PC-3 (cell line): ENCODE measurements around the gene SLC15A1. TPM values are rescaled to one million over a fixed set of nuclear protein-coding genes. Genes with fewer than 3 reads are reported as not detected.

Experiments
- ATAC-seq: fragments of 200-7000 bp; cut with Tn5 transposase; 2 replicates; pipeline ENCODE4 v1.9.1; 2020; ENCODE audit warnings: mild to moderate bottlenecking, moderate library complexity
- BruUV-seq: library from RNA; stranded (reverse); fragments of 400-500 nt; replicated peaks from 2 replicates; lab custom pipeline; 2021; lab: Mats Ljungman, UMichigan
- CTCF ChIA-PET: fragments of 300-600 bp; sonication (Branson Sonifier 250); formaldehyde crosslinking; loops from one replicate; lab custom pipeline; 2022; ENCODE audit warnings: antibody characterized with exemption; lab: Charles Lee
- POLR2A ChIA-PET: fragments of 300-600 bp; sonication (Branson Sonifier 250); formaldehyde crosslinking; loops from one replicate; lab custom pipeline; 2022; ENCODE audit warnings: antibody characterized with exemption; ENCODE audit not compliant: unreplicated experiment; lab: Charles Lee
- DNase-seq: peaks from one replicate; pipeline ENCODE4 v3.0.0-alpha.2; 2015
- H2AFZ ChIP-seq: fragments of 300-600 bp; sonication (generic); 2 replicates; pipeline ENCODE4 v1.6.0; 2016; ENCODE audit warnings: antibody characterized with exemption, low read length
- H3F3A ChIP-seq: fragments of 300-600 bp; sonication (generic); one replicate; pipeline ENCODE4 v1.6.0; 2017; ENCODE audit warnings: antibody characterized with exemption, low read length, control low read depth, mild to moderate bottlenecking; ENCODE audit not compliant: unreplicated experiment
- H3K27ac ChIP-seq: fragments of 300-600 bp; sonication (generic); 2 replicates; pipeline ENCODE4 v1.5.1; 2016; ENCODE audit warnings: mild to moderate bottlenecking, low read length
- H3K27me3 ChIP-seq: fragments of 300-600 bp; sonication (generic); 2 replicates; pipeline ENCODE4 v1.6.1; 2016; ENCODE audit warnings: low read length, mixed read lengths
- H3K36me3 ChIP-seq: fragments of 300-600 bp; sonication (generic); 2 replicates; pipeline ENCODE4 v1.6.1; 2016; ENCODE audit warnings: low read depth, mixed run types, low read length, mixed read lengths
- H3K4me1 ChIP-seq: fragments of 300-600 bp; sonication (generic); 2 replicates; pipeline ENCODE4 v1.5.1; 2016; ENCODE audit warnings: low read length; ENCODE audit not compliant: insufficient read depth
- H3K4me2 ChIP-seq: fragments of 300-600 bp; sonication (generic); 2 replicates; pipeline ENCODE4 v1.6.0; 2016; ENCODE audit warnings: low read length
- H3K4me3 ChIP-seq: fragments of 300-600 bp; sonication (generic); 2 replicates; pipeline ENCODE4 v1.5.1; 2016; ENCODE audit warnings: mild to moderate bottlenecking, low read length, mixed read lengths
- H3K79me2 ChIP-seq: fragments of 300-600 bp; sonication (generic); 2 replicates; pipeline ENCODE4 v1.6.1; 2017; ENCODE audit warnings: low read length, mixed read lengths
- H3K9ac ChIP-seq: fragments of 300-600 bp; sonication (generic); 2 replicates; pipeline ENCODE4 v1.6.0; 2016; ENCODE audit warnings: mild to moderate bottlenecking, low read length
- H3K9me2 ChIP-seq: fragments of 300-600 bp; sonication (generic); replicated peaks from 2 replicates; pipeline ENCODE4 v1.6.1; 2016; ENCODE audit warnings: mixed run types, low read length, mixed read lengths
- H3K9me3 ChIP-seq: fragments of 300-600 bp; sonication (generic); 2 replicates; pipeline ENCODE4 v1.6.1; 2016; ENCODE audit warnings: low read length, mixed read lengths
- H4K20me1 ChIP-seq: fragments of 300-600 bp; sonication (generic); 2 replicates; pipeline ENCODE4 v1.6.1; 2016; ENCODE audit warnings: low read length, mixed read lengths
- EZH2 ChIP-seq: fragments of 300-600 bp; sonication (generic); IDR thresholded peaks from one replicate; pipeline ENCODE4 v1.6.1; 2017; ENCODE audit warnings: antibody characterized with exemption, mild to moderate bottlenecking, low read length; ENCODE audit not compliant: unreplicated experiment
- EZH2phosphoT487 ChIP-seq: fragments of 300-600 bp; sonication (generic); IDR thresholded peaks from 2 replicates; pipeline ENCODE4 v1.6.1; 2018; ENCODE audit warnings: mild to moderate bottlenecking, antibody characterized with exemption, low read length, borderline replicate concordance
- intact Hi-C: fragments of 100-400 bp; cut with micrococcal nuclease; formaldehyde crosslinking; loops from 2 replicates; pipeline ENCODE4 v1.9.0; 2023
- total RNA-seq: library from RNA; depleted of rRNA; stranded (reverse); fragments of >200 nt; gene quantifications from 2 replicates; pipeline ENCODE4 v1.2.3, GENCODE V29; 2014
- TF ChIP-seq, protein P1 (sequence below): fragments of 300-600 bp; sonication (generic); conservative IDR thresholded peaks from 2 replicates; pipeline ENCODE4 v1.5.1; 2017; ENCODE audit warnings: antibody characterized with exemption, low read depth, mild to moderate bottlenecking, low read length

The SLC15A1 gene
- total RNA-seq, 1 experiment from 2014 or later = 1.7 TPM

DNA sequence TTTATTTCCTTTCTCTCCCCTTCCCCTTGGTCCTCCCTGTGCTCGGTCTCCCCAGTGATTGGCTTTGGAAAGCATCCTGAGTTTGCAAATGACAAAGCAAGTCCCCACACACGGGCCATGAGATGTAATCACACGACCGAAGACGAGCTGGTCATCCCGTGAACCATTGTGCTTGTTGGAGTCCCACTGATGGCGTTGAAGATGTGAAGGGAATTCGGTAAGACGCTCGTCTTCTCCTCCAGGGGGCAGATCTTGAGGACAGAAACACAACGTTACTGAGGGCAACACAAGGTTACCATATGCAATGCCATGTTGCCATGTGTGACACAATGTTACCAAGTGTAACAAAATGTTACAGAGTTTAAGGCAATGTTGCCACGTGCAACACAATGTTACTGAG lies 42.0 kb upstream of the SLC15A1 start:
- ChIA-PET POLR2A (no interaction called here), CTCF (no interaction called here)
- TF ChIP-seq EZH2phosphoT487 (no peak), EZH2 (no peak)
- TF ChIP-seq, protein P1, sequence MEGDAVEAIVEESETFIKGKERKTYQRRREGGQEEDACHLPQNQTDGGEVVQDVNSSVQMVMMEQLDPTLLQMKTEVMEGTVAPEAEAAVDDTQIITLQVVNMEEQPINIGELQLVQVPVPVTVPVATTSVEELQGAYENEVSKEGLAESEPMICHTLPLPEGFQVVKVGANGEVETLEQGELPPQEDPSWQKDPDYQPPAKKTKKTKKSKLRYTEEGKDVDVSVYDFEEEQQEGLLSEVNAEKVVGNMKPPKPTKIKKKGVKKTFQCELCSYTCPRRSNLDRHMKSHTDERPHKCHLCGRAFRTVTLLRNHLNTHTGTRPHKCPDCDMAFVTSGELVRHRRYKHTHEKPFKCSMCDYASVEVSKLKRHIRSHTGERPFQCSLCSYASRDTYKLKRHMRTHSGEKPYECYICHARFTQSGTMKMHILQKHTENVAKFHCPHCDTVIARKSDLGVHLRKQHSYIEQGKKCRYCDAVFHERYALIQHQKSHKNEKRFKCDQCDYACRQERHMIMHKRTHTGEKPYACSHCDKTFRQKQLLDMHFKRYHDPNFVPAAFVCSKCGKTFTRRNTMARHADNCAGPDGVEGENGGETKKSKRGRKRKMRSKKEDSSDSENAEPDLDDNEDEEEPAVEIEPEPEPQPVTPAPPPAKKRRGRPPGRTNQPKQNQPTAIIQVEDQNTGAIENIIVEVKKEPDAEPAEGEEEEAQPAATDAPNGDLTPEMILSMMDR = no peak
- DNase-seq (no peak), ATAC-seq (no peak)
- Histone ChIP-seq H3K36me3 (no peaks in the 10 kb centered on the region; the same call in 1 of the 2 replicates), H2AFZ (no peak overlapping the region), H3K4me3 (no peak overlapping the region), H3K27me3 (no peaks in the 10 kb centered on the region), H4K20me1 (no peaks in the 10 kb centered on the region), H3K79me2 (no peaks in the 10 kb centered on the region), H3F3A (no peaks in the 10 kb centered on the region), H3K4me2 (no peak overlapping the region), H3K27ac (no peak overlapping the region), H3K4me1 (no peaks in the 10 kb centered on the region), H3K9me2 (no peaks in the 10 kb centered on the region), H3K9ac (no peak overlapping the region), H3K9me3 (no peaks in the 10 kb centered on the region)
- intact Hi-C loops = no loop called here
- BruUV-seq = no TSS peak

DNA sequence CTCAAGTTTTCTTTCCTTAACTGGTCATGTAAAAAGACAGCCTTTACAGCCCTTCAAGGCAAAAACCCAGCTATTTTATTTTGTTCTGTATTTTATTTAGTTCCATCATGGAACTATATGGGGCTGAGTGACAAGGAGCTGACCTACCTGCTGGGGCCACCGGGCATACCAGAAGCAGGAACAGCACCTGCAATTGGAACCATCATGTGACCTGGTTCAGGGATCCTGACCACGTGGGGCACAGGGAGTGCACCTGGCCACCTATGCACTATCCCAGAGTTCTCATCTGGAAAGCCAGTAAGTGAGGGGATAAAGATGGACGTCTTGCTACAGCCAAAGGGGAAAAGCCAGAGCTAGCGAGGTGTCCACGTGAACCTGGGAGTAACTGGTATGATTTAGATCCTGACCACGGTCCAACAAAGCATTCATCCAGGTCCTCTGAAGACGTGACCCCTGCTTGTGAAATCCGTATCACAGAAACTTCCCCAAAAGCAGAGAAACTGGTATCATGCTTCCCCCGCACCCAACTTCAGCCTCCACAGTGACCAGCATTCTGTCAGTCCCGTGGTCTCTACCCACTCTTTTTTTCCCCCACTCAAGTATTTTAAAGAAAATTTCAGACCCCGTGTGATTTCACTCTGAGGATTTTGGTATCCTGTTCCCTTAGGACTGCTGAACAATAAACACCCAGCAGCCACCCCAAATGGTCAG lies 40.5 kb upstream of the SLC15A1 start:
- no peaks in the 10 kb centered on the region for H3K4me1 ChIP-seq
- ATAC-seq = no peak

DNA sequence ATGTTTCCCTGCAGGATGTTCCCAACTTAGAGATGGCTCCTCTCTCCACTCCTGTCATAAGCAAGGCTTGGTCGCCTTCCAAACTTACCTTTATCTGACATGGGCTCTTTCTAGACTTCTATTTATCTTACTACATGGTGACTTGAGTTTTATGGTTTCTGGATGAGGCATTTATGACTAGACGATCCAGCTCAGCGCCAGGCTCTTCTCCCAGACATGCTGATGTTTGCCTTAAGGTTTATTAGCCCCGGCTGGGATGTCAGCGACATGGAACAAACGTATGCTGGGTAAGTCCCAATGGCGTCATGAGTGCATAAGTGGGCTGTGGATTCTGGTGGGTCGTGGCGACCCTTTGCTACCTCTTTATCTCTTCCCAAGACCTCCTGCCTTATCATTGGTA lies 39.8 kb upstream of the SLC15A1 start:
- H3K4me2 ChIP-seq = no peak overlapping the region
- H3F3A ChIP-seq = no peaks in the 10 kb centered on the region
- intact Hi-C loops = no loop called here
- no peak for ATAC-seq
- no peaks in the 10 kb centered on the region for H3K27me3 ChIP-seq
- no peak overlapping the region for H3K9ac ChIP-seq
- H3K4me1 ChIP-seq = no peaks in the 10 kb centered on the region
- BruUV-seq = no TSS peak
- no peak overlapping the region for H2AFZ ChIP-seq
- peak; percentile 12 for DNase-seq
- H3K9me3 ChIP-seq = no peaks in the 10 kb centered on the region
- CTCF ChIA-PET = no interaction called here
- H3K4me3 ChIP-seq = no peak overlapping the region
- no peaks in the 10 kb centered on the region for H3K9me2 ChIP-seq
- no peaks in the 10 kb centered on the region; the same call in 1 of the 2 replicates for H3K36me3 ChIP-seq
- TF ChIP-seq, protein P1 = no peak
- TF ChIP-seq EZH2 = no peak
- TF ChIP-seq EZH2phosphoT487 = no peak
- no peaks in the 10 kb centered on the region for H4K20me1 ChIP-seq
- H3K79me2 ChIP-seq = no peaks in the 10 kb centered on the region
- H3K27ac ChIP-seq = no peak overlapping the region
- POLR2A ChIA-PET = no interaction called here

More for the DNA sequence above, 40.5 kb upstream of the SLC15A1 start:
- DNase-seq = no peak
- H3K79me2 ChIP-seq = no peaks in the 10 kb centered on the region
- H3F3A ChIP-seq = no peaks in the 10 kb centered on the region
- no peaks in the 10 kb centered on the region for H4K20me1 ChIP-seq
- no peak overlapping the region for H3K9ac ChIP-seq
- H3K27ac ChIP-seq = no peak overlapping the region
- H2AFZ ChIP-seq = no peak overlapping the region
- no TSS peak for BruUV-seq
- TF ChIP-seq EZH2 = no peak
- TF ChIP-seq, protein P1 = no peak
- no peak for TF ChIP-seq EZH2phosphoT487
- intact Hi-C loops = no loop called here
- no peaks in the 10 kb centered on the region for H3K9me2 ChIP-seq
- POLR2A ChIA-PET = no interaction called here
- H3K4me2 ChIP-seq = no peak overlapping the region
- CTCF ChIA-PET = no interaction called here
- H3K4me3 ChIP-seq = no peak overlapping the region
- no peaks in the 10 kb centered on the region for H3K9me3 ChIP-seq
- no peaks in the 10 kb centered on the region; the same call in 1 of the 2 replicates for H3K36me3 ChIP-seq
- no peaks in the 10 kb centered on the region for H3K27me3 ChIP-seq
